Caco-2 (cell line): ENCODE data around the gene RAB3A. TPM values are rescaled to one million over a fixed set of nuclear protein-coding genes. Genes with fewer than 3 reads are reported as not detected.
A peak's percentile ranks its signal among the peaks of the same experiment; 100 is the strongest.

Experiments
- BruUV-seq: library from RNA; stranded (reverse); fragments of 400-500 nt; replicated peaks from 2 replicates; lab custom pipeline; 2021; lab: Mats Ljungman, UMichigan
- CTCF ChIA-PET: fragments of 300-600 bp; sonication (Branson Sonifier 250); formaldehyde crosslinking; loops from one replicate; lab custom pipeline; 2022; ENCODE audit warnings: antibody characterized with exemption; lab: Charles Lee
- POLR2A ChIA-PET: fragments of 300-600 bp; sonication (Branson Sonifier 250); formaldehyde crosslinking; loops from one replicate; lab custom pipeline; 2022; ENCODE audit warnings: antibody characterized with exemption; lab: Charles Lee
- DNase-seq, 2 experiments: peaks; one replicate each; pipeline versions ENCODE4 v3.0.0 to v3.0.0-alpha.2; 2020 to 2022
- H3K27me3 ChIP-seq: replicated peaks from 2 replicates; pipeline ENCODE4 v1.6.0; 2011; ENCODE audit warnings: low read length; ENCODE audit not compliant: control insufficient read depth, insufficient read depth
- H3K36me3 ChIP-seq: 2 replicates; pipeline ENCODE4 v1.5.1; 2011; ENCODE audit warnings: low read length; ENCODE audit not compliant: control insufficient read depth, insufficient read depth
- H3K4me1 ChIP-seq: fragments of 250-450 bp; sonication (Bioruptor Pico); 2 replicates; pipeline ENCODE4 v1.5.1; 2020; ENCODE audit warnings: mild to moderate bottlenecking
- H3K4me3 ChIP-seq: 2 replicates; pipeline ENCODE4 v1.5.1; 2011; ENCODE audit warnings: low read depth, mild to moderate bottlenecking, control low read depth, low read length
- H3K9me3 ChIP-seq: fragments of 250-450 bp; sonication (Bioruptor Pico); 2 replicates; pipeline ENCODE4 v1.5.1; 2020; ENCODE audit warnings: mild to moderate bottlenecking, moderate library complexity
- H3K27ac Mint-ChIP-seq: one replicate; pipeline ENCODE4 v1.8.0; 2022; ENCODE audit warnings: mixed read lengths; ENCODE audit not compliant: unreplicated experiment
- H3K27me3 Mint-ChIP-seq: one replicate; pipeline ENCODE4 v1.8.0; 2022; ENCODE audit warnings: mixed read lengths; ENCODE audit not compliant: insufficient read depth, unreplicated experiment
- H3K36me3 Mint-ChIP-seq: one replicate; pipeline ENCODE4 v1.8.0; 2022; ENCODE audit warnings: mild to moderate bottlenecking, mixed read lengths; ENCODE audit not compliant: insufficient read depth, unreplicated experiment
- H3K4me1 Mint-ChIP-seq: one replicate; pipeline ENCODE4 v1.8.0; 2022; ENCODE audit warnings: low read depth, mixed read lengths; ENCODE audit not compliant: unreplicated experiment
- H3K4me3 Mint-ChIP-seq: one replicate; pipeline ENCODE4 v1.8.0; 2022; ENCODE audit warnings: mild to moderate bottlenecking, moderate library complexity, mixed read lengths; ENCODE audit not compliant: unreplicated experiment
- H3K9me3 Mint-ChIP-seq: one replicate; pipeline ENCODE4 v1.8.0; 2022; ENCODE audit warnings: mixed read lengths; ENCODE audit not compliant: unreplicated experiment
- intact Hi-C: fragments of 100-400 bp; cut with micrococcal nuclease; formaldehyde crosslinking; loops from one replicate; pipeline ENCODE4 v1.10.0; 2022; ENCODE audit not compliant: unreplicated experiment
- total RNA-seq: library from RNA; stranded (reverse); gene quantifications from 2 replicates; pipeline ENCODE4 v1.2.3, GENCODE V29; 2022
- TF ChIP-seq, protein P1 (sequence below), 2 experiments: fragments of 200-600 bp in 1 of 2; IDR thresholded peaks; 1 replicate in 1 of 2; 2 replicates in 1 of 2; pipeline versions ENCODE4 v1.5.1 to v1.8.0; 2011 to 2022; ENCODE audit warnings: antibody characterized with exemption in 1 of 2, control low read depth in 1 of 2, inconsistent platforms in 1 of 2, low read depth in 1 of 2, low read length in 1 of 2, mild to moderate bottlenecking in 1 of 2, moderate library complexity in 1 of 2; ENCODE audit not compliant: insufficient read depth in 1 of 2, severe bottlenecking in 1 of 2, unreplicated experiment in 1 of 2

Gene RAB3A
- total RNA-seq, 1 experiment from 2014 or later, result 2.3 TPM

GRCh38 chr19:18224525-18225354 lies 20.9 kb upstream of the RAB3A start:
- peak overlapping the region; percentile 79 for H3K4me3 ChIP-seq
- peak; percentile 97 to 98 for DNase-seq
- Mint-ChIP-seq H3K27ac (peak overlapping the region; percentile 81), H3K9me3 (no peaks in the 10 kb centered on the region), H3K4me1 (peaks cover 10% of the 10 kb centered on the region), H3K4me3 (peak overlapping the region; percentile 95), H3K36me3 (peaks cover 26% of the 10 kb centered on the region), H3K27me3 (no peaks in the 10 kb centered on the region)
- intact Hi-C loops, result loop anchor here (1.0 to 2.0 kb wide), 2 partner anchors 20 to 31 kb away; partner anchors contain the start of genes MPV17L2 and RAB3A
- ChIA-PET POLR2A (interaction anchor here (0.5 to 1.8 kb wide), 16 partner anchors 9 to 916 kb away, joined by 3 to 27 read pairs (median 4); partner anchors contain the start of genes DDA1, JUND, LSM4 and MPV17L2), CTCF (interaction anchor here (0.6 to 2.3 kb wide), 17 partner anchors 9 to 282 kb away, joined by 3 to 18 read pairs (median 5); partner anchors contain the start of genes GDF15, MPV17L2, PIK3R2 and RAB3A)
- 0 out of 2 replicates have a peak, but pooled peaks cover 5% of the 10 kb centered on the region for H3K4me1 ChIP-seq
- TF ChIP-seq, protein P1, sequence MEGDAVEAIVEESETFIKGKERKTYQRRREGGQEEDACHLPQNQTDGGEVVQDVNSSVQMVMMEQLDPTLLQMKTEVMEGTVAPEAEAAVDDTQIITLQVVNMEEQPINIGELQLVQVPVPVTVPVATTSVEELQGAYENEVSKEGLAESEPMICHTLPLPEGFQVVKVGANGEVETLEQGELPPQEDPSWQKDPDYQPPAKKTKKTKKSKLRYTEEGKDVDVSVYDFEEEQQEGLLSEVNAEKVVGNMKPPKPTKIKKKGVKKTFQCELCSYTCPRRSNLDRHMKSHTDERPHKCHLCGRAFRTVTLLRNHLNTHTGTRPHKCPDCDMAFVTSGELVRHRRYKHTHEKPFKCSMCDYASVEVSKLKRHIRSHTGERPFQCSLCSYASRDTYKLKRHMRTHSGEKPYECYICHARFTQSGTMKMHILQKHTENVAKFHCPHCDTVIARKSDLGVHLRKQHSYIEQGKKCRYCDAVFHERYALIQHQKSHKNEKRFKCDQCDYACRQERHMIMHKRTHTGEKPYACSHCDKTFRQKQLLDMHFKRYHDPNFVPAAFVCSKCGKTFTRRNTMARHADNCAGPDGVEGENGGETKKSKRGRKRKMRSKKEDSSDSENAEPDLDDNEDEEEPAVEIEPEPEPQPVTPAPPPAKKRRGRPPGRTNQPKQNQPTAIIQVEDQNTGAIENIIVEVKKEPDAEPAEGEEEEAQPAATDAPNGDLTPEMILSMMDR (IDR thresholded peaks at IDR 0.05; ENCODE audit: insufficient read depth in 1 of 2, low read depth in 1 of 2, low read length in 1 of 2, severe bottlenecking in 1 of 2, unreplicated experiment in 1 of 2), result no peak
- TSS peak; percentile 47 for BruUV-seq
- H3K9me3 ChIP-seq, result no peaks in the 10 kb centered on the region
- no peaks in the 10 kb centered on the region for H3K36me3 ChIP-seq
- H3K27me3 ChIP-seq, result no peaks in the 10 kb centered on the region

GRCh38 chr19:18223860-18224524 lies 20.1 kb upstream of the RAB3A start:
- Mint-ChIP-seq H3K27ac (peak overlapping the region; percentile 81), H3K27me3 (no peaks in the 10 kb centered on the region), H3K9me3 (no peaks in the 10 kb centered on the region), H3K4me1 (peaks cover 10% of the 10 kb centered on the region), H3K4me3 (peak overlapping the region; percentile 95), H3K36me3 (peaks cover 26% of the 10 kb centered on the region)
- no peaks in the 10 kb centered on the region for H3K36me3 ChIP-seq
- H3K9me3 ChIP-seq, result no peaks in the 10 kb centered on the region
- ChIA-PET CTCF (interaction anchor here (0.5 to 2.3 kb wide), 19 partner anchors 9 to 281 kb away, joined by 3 to 18 read pairs (median 5); partner anchors contain the start of genes GDF15, MPV17L2, PIK3R2 and RAB3A), POLR2A (interaction anchor here (0.5 to 1.8 kb wide), 15 partner anchors 9 to 915 kb away, joined by 3 to 27 read pairs (median 4); partner anchors contain the start of genes DDA1, JUND, LSM4 and MPV17L2)
- DNase-seq, result peak; percentile 79 to 88
- H3K27me3 ChIP-seq, result no peaks in the 10 kb centered on the region
- H3K4me1 ChIP-seq, result 0 out of 2 replicates have a peak, but pooled peaks cover 5% of the 10 kb centered on the region
- no TSS peak for BruUV-seq
- peak overlapping the region; percentile 79 for H3K4me3 ChIP-seq
- intact Hi-C loops, result loop anchor here (1.0 to 2.0 kb wide), 2 partner anchors 19 to 31 kb away; partner anchors contain the start of genes MPV17L2 and RAB3A
- TF ChIP-seq, protein P1 (IDR thresholded peaks at IDR 0.05; ENCODE audit: insufficient read depth in 1 of 2, low read depth in 1 of 2, low read length in 1 of 2, severe bottlenecking in 1 of 2, unreplicated experiment in 1 of 2), result no peak
